BE2C (cell line): ENCODE measurements around the gene MTG2.

Experiments
- DNase-seq: peaks from one replicate; pipeline ENCODE4 v3.0.0-alpha.2; 2020
- H3K27me3 ChIP-seq: fragments of 250-450 bp; sonication (Bioruptor Pico); 2 replicates; pipeline ENCODE4 v1.5.1; 2020; ENCODE audit warnings: mild to moderate bottlenecking
- H3K36me3 ChIP-seq: fragments of 250-450 bp; sonication (Bioruptor Pico); 2 replicates; pipeline ENCODE4 v1.5.1; 2020; ENCODE audit warnings: mild to moderate bottlenecking
- H3K4me1 ChIP-seq: fragments of 250-450 bp; sonication (Bioruptor Pico); 2 replicates; pipeline ENCODE4 v1.5.1; 2020
- H3K4me3 ChIP-seq: 2 replicates; pipeline ENCODE4 v1.5.1; 2011; ENCODE audit warnings: low read depth, low read length
- H3K9me3 ChIP-seq: fragments of 250-450 bp; sonication (Bioruptor Pico); 2 replicates; pipeline ENCODE4 v1.5.1; 2020
- CTCF ChIP-seq: IDR thresholded peaks from 2 replicates; pipeline ENCODE4 v1.5.1; 2012; ENCODE audit warnings: mild to moderate bottlenecking, low read depth, low read length

Gene MTG2

GRCh38 chr20:62198931-62199330 is 16.1 kb downstream of the MTG2 start:
- Histone ChIP-seq H3K9me3 (no peaks in the 10 kb centered on the region), H3K36me3 (peaks cover 67% of the 10 kb centered on the region), H3K4me1 (peaks cover 20% of the 10 kb centered on the region), H3K4me3 (no peak overlapping the region), H3K27me3 (no peaks in the 10 kb centered on the region)
- no peak for DNase-seq
- no peak for TF ChIP-seq CTCF

GRCh38 chr20:62200491-62201172 is 17.8 kb downstream of the MTG2 start:
- TF ChIP-seq CTCF, result no peak
- Histone ChIP-seq H3K27me3 (no peaks in the 10 kb centered on the region), H3K36me3 (peaks cover 61% of the 10 kb centered on the region), H3K4me1 (peaks cover 20% of the 10 kb centered on the region), H3K4me3 (no peak overlapping the region), H3K9me3 (no peaks in the 10 kb centered on the region)
- DNase-seq, result no peak

GRCh38 chr20:62201173-62202082 is 18.6 kb downstream of the MTG2 start:
- Histone ChIP-seq H3K4me1 (peaks cover 20% of the 10 kb centered on the region), H3K27me3 (no peaks in the 10 kb centered on the region), H3K9me3 (no peaks in the 10 kb centered on the region), H3K36me3 (peaks cover 57% of the 10 kb centered on the region), H3K4me3 (no peak overlapping the region)
- peak; percentile 45 for DNase-seq
- TF ChIP-seq CTCF, result no peak

- Histone ChIP-seq H3K36me3 (peaks cover 53% of the 10 kb centered on the region), H3K9me3 (no peaks in the 10 kb centered on the region), H3K4me1 (peaks cover 20% of the 10 kb centered on the region), H3K4me3 (no peak overlapping the region), H3K27me3 (no peaks in the 10 kb centered on the region)
- peak; percentile 60 for DNase-seq
- TF ChIP-seq CTCF, result no peak
These were observed 19.2 kb downstream of the MTG2 start for GRCh38 chr20:62202083-62202395.

- H3K27me3 ChIP-seq, result no peaks in the 10 kb centered on the region
- H3K9me3 ChIP-seq, result no peaks in the 10 kb centered on the region
- no peak for TF ChIP-seq CTCF
- H3K4me1 ChIP-seq, result peaks cover 20% of the 10 kb centered on the region
- H3K4me3 ChIP-seq, result no peak overlapping the region
- no peak for DNase-seq
- peaks cover 45% of the 10 kb centered on the region for H3K36me3 ChIP-seq
These were observed 20.0 kb downstream of the MTG2 start for GRCh38 chr20:62202676-62203377.
